Spleen (tissue), 7 donors: ENCODE measurements around the gene DNM3.

Source experiments
- CTCF ChIP-seq, 11 experiments: fragments of 200-600 bp in 7 of 11; fragments of 450-650 bp in 4 of 11; sonication (generic) in 4 of 11; IDR thresholded peaks in 8 of 11; conservative IDR thresholded peaks in 3 of 11; 1 replicate in 7 of 11; 2 replicates in 4 of 11; pipeline versions ENCODE4 v1.4.0 to v1.8.0; 2016 to 2021; ENCODE audit warnings: antibody characterized with exemption in 11 of 11, inconsistent platforms in 4 of 11, mild to moderate bottlenecking in 1 of 11
- POLR2A ChIP-seq, 3 donors: fragments of 450-650 bp; IDR thresholded peaks; one replicate each; pipeline ENCODE4 v1.5.1; 2017; ENCODE audit warnings: antibody characterized with exemption in 3 of 3, mild to moderate bottlenecking in 1 of 3
- donor health status: DM: no; HTN: no; CAD: no; lungs with moderate emphysema.
- donor health status: DM: no; HTN: no; CAD: no.
- donor health status: DM: no; HTN: no; CAD: no.

- TF ChIP-seq POLR2A (IDR thresholded peaks at IDR 0.05) (peak in 2 of 3 donors; percentile 24 to 93), CTCF (IDR thresholded peaks at IDR 0.05 in 8 of 11, conservative IDR thresholded peaks at IDR 0.05 in 3 of 11) (no peak)
These were observed 303.3 kb downstream of the DNM3 start for GRCh38 chr1:172144445-172145061.
